Activated CD8-positive, alpha-beta memory T cell treated with anti-CD3 and anti-CD28 coated beads, Interleukin-2, amount 10 ng/mL, durations not matched to agents 7 days and 5 days (primary cell): ENCODE results near the gene RHEBL1. TPM values are rescaled to one million over a fixed set of nuclear protein-coding genes. Genes with fewer than 3 reads are reported as not detected.
A peak's percentile ranks its signal among the peaks of the same experiment; 100 is the strongest.

Source experiments
- ATAC-seq: fragments of 150-1000 bp; cut with Tn5 transposase; one replicate; pipeline ENCODE4 v1.10.0; 2021; ENCODE audit warnings: moderate library complexity
- CTCF ChIA-PET: fragments of 350-600 bp; sonication (Branson Sonifier 250); formaldehyde crosslinking; loops from one replicate; lab custom pipeline; 2021; ENCODE audit warnings: antibody characterized with exemption; lab: Charles Lee
- DNase-seq: peaks from one replicate; pipeline ENCODE4 v3.0.0-alpha.2; 2020
- H3K27ac Mint-ChIP-seq: one replicate; pipeline ENCODE4 v1.8.0; 2021; ENCODE audit warnings: mild to moderate bottlenecking, mixed read lengths
- H3K27me3 Mint-ChIP-seq: one replicate; pipeline ENCODE4 v1.8.0; 2021; ENCODE audit warnings: mixed read lengths
- H3K36me3 Mint-ChIP-seq: one replicate; pipeline ENCODE4 v1.8.0; 2021; ENCODE audit warnings: mild to moderate bottlenecking, mixed read lengths
- H3K4me1 Mint-ChIP-seq: one replicate; pipeline ENCODE4 v1.8.0; 2021; ENCODE audit warnings: mixed read lengths
- H3K4me3 Mint-ChIP-seq: one replicate; pipeline ENCODE4 v1.8.0; 2021; ENCODE audit warnings: mild to moderate bottlenecking, moderate library complexity, mixed read lengths
- H3K9me3 Mint-ChIP-seq: one replicate; pipeline ENCODE4 v1.8.0; 2022; ENCODE audit warnings: low read depth, mixed read lengths
- total RNA-seq, 2 experiments: library from RNA; stranded (reverse); gene quantifications; one replicate each; pipeline ENCODE4 v1.2.3, GENCODE V29; 2021

The RHEBL1 gene
- total RNA-seq, 2 experiments from 2014 or later: 14.9 to 15.1 TPM

DNA sequence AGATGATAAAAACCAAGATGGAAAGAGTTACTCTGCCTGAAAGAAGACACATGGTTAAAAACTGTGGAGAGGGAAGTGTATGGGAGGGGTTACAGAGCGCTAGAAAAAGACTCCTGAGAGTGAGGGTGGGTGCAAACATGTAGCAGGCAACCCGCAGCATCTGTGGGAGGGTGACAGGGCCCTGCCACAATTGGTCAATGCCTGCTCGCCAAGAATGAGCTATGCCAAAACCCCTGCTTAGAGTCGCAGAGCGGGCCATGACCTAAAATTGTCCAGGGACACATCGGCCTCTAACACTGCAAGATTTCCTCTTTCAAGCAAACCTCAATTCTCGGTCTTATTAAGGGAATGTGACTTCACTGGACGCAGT lies 51.9 kb downstream of the RHEBL1 start:
- ATAC-seq: peak; percentile 15
- Mint-ChIP-seq H3K4me3 (peak overlapping the region; percentile 86), H3K4me1 (peaks cover 28% of the 10 kb centered on the region), H3K36me3 (peaks cover 22% of the 10 kb centered on the region), H3K27me3 (no peaks in the 10 kb centered on the region), H3K27ac (peak overlapping the region; percentile 97), H3K9me3 (no peaks in the 10 kb centered on the region)
- peak; percentile 65 for DNase-seq
- CTCF ChIA-PET: interaction anchor here (0.6 to 3.4 kb wide), 14 partner anchors 9 to 165 kb away, joined by 3 to 45 read pairs (median 6); partner anchors contain the start of genes DDN, DDX23 and WNT1

- no peak overlapping the region for H3K4me3 Mint-ChIP-seq
- no peak overlapping the region for H3K27ac Mint-ChIP-seq
- H3K9me3 Mint-ChIP-seq: no peaks in the 10 kb centered on the region
- DNase-seq (no peak), ATAC-seq (no peak)
- H3K36me3 Mint-ChIP-seq: peaks cover 17% of the 10 kb centered on the region
- H3K4me1 Mint-ChIP-seq: peaks cover 28% of the 10 kb centered on the region
- H3K27me3 Mint-ChIP-seq: no peaks in the 10 kb centered on the region
- CTCF ChIA-PET: interaction anchor here (0.7 to 3.4 kb wide), 12 partner anchors 15 to 162 kb away, joined by 3 to 16 read pairs (median 4); partner anchors contain the start of gene DDN
Measured at GRCh38 chr12:49015196-49015595, 54.6 kb downstream of the RHEBL1 start.

Other genes with a start within 250 kb of the RHEBL1 start
- 100 to 1,000 TPM; 146 to 157 TPM for gene DDX23, start 217.8 kb downstream of the RHEBL1 start, total RNA-seq
- gene RND1, start 204.1 kb downstream of the RHEBL1 start, total RNA-seq: 1 to 10 TPM; 2.7 to 4.2 TPM
- gene FKBP11, start 144.5 kb downstream of the RHEBL1 start, total RNA-seq: 10 to 100 TPM; 78.5 to 88.8 TPM
- 100 to 1,000 TPM in 1 of 2 experiments, 10 to 100 TPM in 1; 89.4 to 118 TPM for gene ARF3, start 112.5 kb downstream of the RHEBL1 start, total RNA-seq
- gene WNT10B, start 98.2 kb downstream of the RHEBL1 start, total RNA-seq: 1 to 10 TPM; 2.0 to 4.4 TPM
- 1 to 10 TPM in 1 of 2 experiments, under 1 TPM in 1; 0.87 to 1.2 TPM for gene WNT1, start 91.7 kb downstream of the RHEBL1 start, total RNA-seq
- under 1 TPM; 0.38 to 0.66 TPM for gene DDN, start 70.6 kb downstream of the RHEBL1 start, total RNA-seq
- 10 to 100 TPM; 58.9 to 66.0 TPM for gene PRKAG1, start 51.2 kb downstream of the RHEBL1 start, total RNA-seq
- 100 to 1,000 TPM; 107 to 132 TPM for gene KMT2D, start 9.2 kb downstream of the RHEBL1 start, total RNA-seq
- gene DHH, start 24.8 kb upstream of the RHEBL1 start, total RNA-seq: under 1 TPM in 1 of 2 experiments, not detected in 1; 0.15 TPM
- 10 to 100 TPM; 46.9 to 53.4 TPM for gene LMBR1L, start 40.9 kb upstream of the RHEBL1 start, total RNA-seq
- gene TUBA1B, start 61.4 kb upstream of the RHEBL1 start, total RNA-seq: 1,000 to 10,000 TPM; 1,970 to 2,009 TPM
- 10 to 100 TPM; 91.0 to 96.5 TPM for gene TUBA1A, start 119.1 kb upstream of the RHEBL1 start, total RNA-seq
- gene TUBA1C, start 195.1 kb upstream of the RHEBL1 start, total RNA-seq: 100 to 1,000 TPM; 264 to 266 TPM
- under 1 TPM; 0.26 to 0.35 TPM for gene PRPH, start 225.2 kb upstream of the RHEBL1 start, total RNA-seq